Glutamatergic neuron (in vitro differentiated cells): ENCODE results near the gene RNF181. TPM values are rescaled to one million over a fixed set of nuclear protein-coding genes. Genes with fewer than 3 reads are reported as not detected.

Experiments used
- DNase-seq: peaks from one replicate; pipeline ENCODE4 v3.0.0; 2022
- H3K27ac Mint-ChIP-seq: one replicate; pipeline ENCODE4 v1.8.0; 2020; ENCODE audit warnings: mild to moderate bottlenecking, mixed read lengths, inconsistent platforms; ENCODE audit not compliant: unreplicated experiment
- H3K27me3 Mint-ChIP-seq: one replicate; pipeline ENCODE4 v1.8.0; 2020; ENCODE audit warnings: mild to moderate bottlenecking, moderate library complexity, mixed read lengths, inconsistent platforms; ENCODE audit not compliant: unreplicated experiment
- H3K36me3 Mint-ChIP-seq: one replicate; pipeline ENCODE4 v1.8.0; 2020; ENCODE audit warnings: mild to moderate bottlenecking, mixed read lengths, inconsistent platforms; ENCODE audit not compliant: unreplicated experiment
- H3K4me1 Mint-ChIP-seq: one replicate; pipeline ENCODE4 v1.8.0; 2020; ENCODE audit warnings: mild to moderate bottlenecking, low read depth, mixed read lengths, inconsistent platforms; ENCODE audit not compliant: unreplicated experiment
- H3K4me3 Mint-ChIP-seq: one replicate; pipeline ENCODE4 v1.8.0; 2020; ENCODE audit warnings: mild to moderate bottlenecking, mixed read lengths, inconsistent platforms; ENCODE audit not compliant: unreplicated experiment
- H3K9me3 Mint-ChIP-seq: one replicate; pipeline ENCODE4 v1.8.0; 2020; ENCODE audit warnings: mild to moderate bottlenecking, moderate library complexity, mixed read lengths, inconsistent platforms; ENCODE audit not compliant: unreplicated experiment
- long read RNA-seq: library from polyadenylated mRNA; unstranded; transcript quantifications from one replicate; pipeline ENCODE4 v2.0.0, GENCODE V29; 2020; ENCODE audit not compliant: unreplicated experiment
- total RNA-seq: library from RNA; stranded (reverse); fragmentation: NEBNext Ultra II Directional; extraction: Animal tissue kit (Norgen Biotek cat#: 25700); gene quantifications from one replicate; pipeline ENCODE4 v1.2.1, GENCODE V29; 2021; ENCODE audit not compliant: unreplicated experiment
- TF ChIP-seq, protein P1 (sequence below): fragments of 200-600 bp; sonication (generic); IDR thresholded peaks from one replicate; pipeline ENCODE4 v1.5.0; 2021; ENCODE audit not compliant: partially characterized antibody, unreplicated experiment

The RNF181 gene, protein sequence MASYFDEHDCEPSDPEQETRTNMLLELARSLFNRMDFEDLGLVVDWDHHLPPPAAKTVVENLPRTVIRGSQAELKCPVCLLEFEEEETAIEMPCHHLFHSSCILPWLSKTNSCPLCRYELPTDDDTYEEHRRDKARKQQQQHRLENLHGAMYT
- 75.1 TPM for total RNA-seq
- long read RNA-seq, transcript RNF181-201 (5 exons, 569 nt) = major isoform, 65 of 75 reads
- long read RNA-seq, partial matches to known transcripts = 0 of 75 reads
- long read RNA-seq, other reads (novel, unspliced or antisense) = 8 of 75 reads

DNA sequence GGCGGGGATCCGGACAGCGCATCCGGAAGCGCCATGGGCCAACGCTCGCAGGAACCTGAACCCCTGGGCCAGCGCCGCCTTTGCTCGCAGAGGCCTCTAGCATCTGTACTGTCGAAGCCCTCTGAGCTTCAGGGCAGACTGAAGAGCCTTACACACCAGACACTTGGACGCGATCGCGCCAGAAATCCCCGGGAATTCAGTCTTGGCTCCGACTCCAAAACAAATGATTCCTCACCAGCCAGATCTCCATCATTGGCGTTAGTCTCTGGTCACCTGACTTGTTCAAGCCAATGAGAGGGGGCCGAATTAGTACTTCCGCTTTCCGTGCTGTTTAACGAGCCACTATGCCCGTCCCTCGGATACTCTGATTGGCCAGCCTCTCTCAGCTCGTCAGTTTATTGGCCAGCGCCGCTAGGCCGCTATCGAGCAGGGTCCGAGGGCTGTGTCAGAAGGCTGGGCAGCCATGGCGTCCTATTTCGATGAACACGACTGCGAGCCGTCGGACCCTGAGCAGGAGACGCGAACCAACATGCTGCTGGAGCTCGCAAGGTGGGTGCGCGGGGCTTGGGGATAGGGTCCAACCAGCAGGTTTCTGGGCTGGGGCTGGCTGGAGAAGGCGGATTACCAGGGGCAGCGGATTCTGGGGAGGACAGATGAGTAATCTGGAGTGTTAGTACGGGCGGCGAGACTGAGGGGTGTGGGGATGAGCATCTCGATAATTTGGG, at the start of gene RNF181:
Gene RNF181, plus strand, starts transcription at position 445 of the 725 bp plus-strand sequence. Its CDS starts 19 bp downstream, at position 464.
- no peaks in the 10 kb centered on the region for H3K36me3 Mint-ChIP-seq
- peaks cover 2% of the 10 kb centered on the region for H3K4me1 Mint-ChIP-seq

DNA sequence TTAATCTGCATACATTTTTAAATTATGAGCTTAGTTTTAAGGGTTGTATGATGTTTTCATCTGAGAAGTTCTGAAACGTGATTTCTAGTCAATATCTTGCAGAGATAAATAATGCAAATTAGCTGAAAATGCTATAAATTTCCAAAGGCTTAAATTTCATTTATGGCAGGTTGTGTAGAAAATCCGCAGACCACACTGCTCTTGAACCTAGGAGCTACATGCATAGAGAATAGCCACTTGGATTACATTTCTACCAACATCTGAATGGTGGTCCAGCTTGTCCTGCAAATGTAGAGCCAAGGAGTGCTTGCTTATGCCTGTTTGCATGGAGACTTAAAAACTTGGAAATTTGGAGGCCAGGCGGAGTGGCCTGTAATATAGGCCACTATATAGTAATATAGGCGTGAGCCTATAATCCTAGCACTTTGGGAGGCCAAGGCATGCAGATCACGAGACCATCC, 49.7 kb upstream of the RNF181 start:
- Mint-ChIP-seq H3K9me3 (peaks cover 5% of the 10 kb centered on the region), H3K4me3 (no peak overlapping the region), H3K4me1 (peaks cover 26% of the 10 kb centered on the region), H3K27me3 (peaks cover 3% of the 10 kb centered on the region), H3K36me3 (peaks cover 5% of the 10 kb centered on the region), H3K27ac (no peak overlapping the region)
- TF ChIP-seq, protein P1, sequence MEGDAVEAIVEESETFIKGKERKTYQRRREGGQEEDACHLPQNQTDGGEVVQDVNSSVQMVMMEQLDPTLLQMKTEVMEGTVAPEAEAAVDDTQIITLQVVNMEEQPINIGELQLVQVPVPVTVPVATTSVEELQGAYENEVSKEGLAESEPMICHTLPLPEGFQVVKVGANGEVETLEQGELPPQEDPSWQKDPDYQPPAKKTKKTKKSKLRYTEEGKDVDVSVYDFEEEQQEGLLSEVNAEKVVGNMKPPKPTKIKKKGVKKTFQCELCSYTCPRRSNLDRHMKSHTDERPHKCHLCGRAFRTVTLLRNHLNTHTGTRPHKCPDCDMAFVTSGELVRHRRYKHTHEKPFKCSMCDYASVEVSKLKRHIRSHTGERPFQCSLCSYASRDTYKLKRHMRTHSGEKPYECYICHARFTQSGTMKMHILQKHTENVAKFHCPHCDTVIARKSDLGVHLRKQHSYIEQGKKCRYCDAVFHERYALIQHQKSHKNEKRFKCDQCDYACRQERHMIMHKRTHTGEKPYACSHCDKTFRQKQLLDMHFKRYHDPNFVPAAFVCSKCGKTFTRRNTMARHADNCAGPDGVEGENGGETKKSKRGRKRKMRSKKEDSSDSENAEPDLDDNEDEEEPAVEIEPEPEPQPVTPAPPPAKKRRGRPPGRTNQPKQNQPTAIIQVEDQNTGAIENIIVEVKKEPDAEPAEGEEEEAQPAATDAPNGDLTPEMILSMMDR = no peak
- DNase-seq = no peak

More for the DNA sequence above, at the start of gene RNF181:
- Mint-ChIP-seq H3K9me3 (peaks cover 7% of the 10 kb centered on the region), H3K27me3 (peaks cover 15% of the 10 kb centered on the region), H3K4me3 (peak within 1 kb of the TSS; percentile 100), H3K27ac (peak within 1 kb of the TSS; percentile 91)
- TF ChIP-seq, protein P1 = no peak
- DNase-seq = peak; percentile 90

DNA sequence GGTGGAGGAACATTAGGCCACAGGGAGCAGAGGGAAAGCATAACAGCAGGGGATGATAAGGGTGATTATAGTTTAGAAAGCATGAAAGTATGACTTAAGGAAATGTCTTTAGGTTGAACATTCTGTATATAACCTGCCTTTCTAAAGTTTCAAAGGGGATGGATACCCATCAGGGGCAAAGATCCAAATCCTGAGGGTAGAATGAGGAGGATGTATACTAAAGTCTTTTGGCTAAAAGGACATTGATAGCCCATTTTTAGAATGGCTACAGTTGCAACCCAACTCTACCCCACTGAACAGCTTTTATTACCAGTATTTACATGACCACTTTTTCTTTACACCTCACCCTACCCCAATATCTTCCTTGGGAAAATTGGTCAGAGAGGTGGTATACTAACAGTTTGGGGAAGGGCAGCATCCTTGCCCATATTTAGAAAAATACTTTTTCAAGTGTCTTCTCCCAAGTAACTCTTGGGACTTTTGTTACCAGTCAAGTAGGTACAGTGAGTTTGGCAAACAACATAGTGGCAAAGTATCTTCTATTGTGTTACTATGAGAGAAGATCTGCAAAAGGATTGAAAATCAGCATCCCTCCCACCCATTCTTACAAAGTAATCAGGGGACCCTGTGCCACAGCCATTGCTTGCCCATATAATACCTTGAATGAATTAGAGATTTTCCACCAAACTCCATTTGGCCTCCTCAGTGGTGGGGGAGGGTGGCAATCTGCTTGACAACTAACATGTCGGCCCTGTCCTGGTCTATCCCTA, 48.3 kb upstream of the RNF181 start:
- DNase-seq = no peak
- H3K36me3 Mint-ChIP-seq = peaks cover 5% of the 10 kb centered on the region
- peaks cover 3% of the 10 kb centered on the region for H3K27me3 Mint-ChIP-seq
- H3K9me3 Mint-ChIP-seq = peaks cover 4% of the 10 kb centered on the region
- H3K4me3 Mint-ChIP-seq = no peak overlapping the region
- no peak overlapping the region for H3K27ac Mint-ChIP-seq
- H3K4me1 Mint-ChIP-seq = peaks cover 22% of the 10 kb centered on the region
- TF ChIP-seq, protein P1 = no peak

DNA sequence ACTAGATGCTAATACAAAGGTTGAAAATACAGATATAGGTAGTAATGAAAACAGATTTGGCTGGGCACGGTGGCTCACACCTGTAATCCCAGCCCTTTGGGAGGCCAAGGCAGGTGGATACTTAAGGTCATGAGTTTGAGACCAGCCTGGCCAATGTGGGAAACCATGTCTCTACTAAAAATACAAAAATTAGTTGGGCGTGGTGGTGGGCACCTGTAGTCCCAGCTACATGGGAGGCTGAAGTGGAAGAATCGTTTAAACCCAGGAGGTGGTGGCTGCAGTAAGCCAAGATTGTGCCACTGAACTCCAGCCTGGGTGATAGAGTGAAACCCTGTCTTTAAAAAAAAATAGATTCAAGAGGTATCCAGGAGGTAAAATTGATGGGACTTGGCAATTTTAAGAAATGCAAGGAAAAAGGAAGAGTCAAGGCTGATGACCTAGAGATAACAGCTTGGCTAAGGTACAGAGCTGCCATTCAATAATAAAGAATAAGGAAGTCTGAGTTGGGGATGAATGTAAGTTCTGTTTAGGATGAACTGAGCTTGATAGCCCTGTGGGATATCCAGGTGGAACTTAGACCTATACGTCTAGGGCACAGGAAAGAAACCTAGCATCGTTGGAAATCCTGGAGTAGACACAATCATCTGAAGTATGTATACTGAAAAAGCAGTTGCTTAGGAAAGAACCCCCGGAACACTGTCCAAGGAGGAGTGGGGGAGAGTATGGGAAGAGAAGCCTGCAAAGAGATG, 47.5 kb upstream of the RNF181 start:
- Mint-ChIP-seq H3K27me3 (peaks cover 3% of the 10 kb centered on the region), H3K36me3 (peaks cover 4% of the 10 kb centered on the region), H3K4me1 (peaks cover 14% of the 10 kb centered on the region), H3K9me3 (peaks cover 4% of the 10 kb centered on the region), H3K4me3 (no peak overlapping the region), H3K27ac (no peak overlapping the region)
- no peak for DNase-seq
- TF ChIP-seq, protein P1 = no peak
